ENCODE results near the gene SCYGR5. TPM values are rescaled to one million over a fixed set of nuclear protein-coding genes. Genes with fewer than 3 reads are reported as not detected.
"Not testable (repeated sequence)": the region's sequence is repeated elsewhere in the genome, so short reads cannot be mapped to it uniquely, and the experiment has no call there.

Gene SCYGR5, protein sequence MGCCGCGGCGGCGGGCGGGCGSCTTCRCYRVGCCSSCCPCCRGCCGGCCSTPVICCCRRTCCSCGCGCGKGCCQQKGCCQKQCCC
- not detected for total RNA-seq

DNA sequence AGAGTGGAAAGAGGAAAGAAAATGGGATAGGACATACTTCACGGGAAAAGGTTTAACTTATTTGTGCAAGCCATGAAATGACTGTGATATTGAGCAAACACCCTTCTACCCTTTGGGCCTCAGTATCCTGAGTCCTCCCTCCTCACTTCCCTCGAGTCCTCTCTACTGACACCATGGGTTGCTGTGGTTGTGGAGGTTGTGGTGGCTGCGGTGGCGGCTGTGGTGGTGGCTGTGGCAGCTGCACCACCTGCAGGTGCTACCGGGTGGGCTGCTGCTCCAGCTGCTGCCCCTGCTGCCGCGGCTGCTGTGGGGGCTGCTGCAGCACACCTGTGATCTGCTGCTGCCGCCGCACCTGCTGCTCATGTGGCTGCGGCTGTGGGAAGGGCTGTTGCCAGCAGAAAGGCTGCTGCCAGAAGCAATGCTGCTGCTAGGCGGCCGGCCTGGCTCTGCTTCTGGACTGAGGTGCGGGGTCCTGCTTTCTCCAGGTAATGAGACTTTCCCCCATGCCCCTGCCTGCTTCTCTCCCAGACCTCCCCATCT, at the start of gene SCYGR5:
Gene SCYGR5 (plus strand): TSS at position 174 of the 540 bp plus-strand sequence. CDS start 0 bp downstream, at position 174.
- DNase-seq (ENCODE audit: low spot score) = not testable (repeated sequence)

DNA sequence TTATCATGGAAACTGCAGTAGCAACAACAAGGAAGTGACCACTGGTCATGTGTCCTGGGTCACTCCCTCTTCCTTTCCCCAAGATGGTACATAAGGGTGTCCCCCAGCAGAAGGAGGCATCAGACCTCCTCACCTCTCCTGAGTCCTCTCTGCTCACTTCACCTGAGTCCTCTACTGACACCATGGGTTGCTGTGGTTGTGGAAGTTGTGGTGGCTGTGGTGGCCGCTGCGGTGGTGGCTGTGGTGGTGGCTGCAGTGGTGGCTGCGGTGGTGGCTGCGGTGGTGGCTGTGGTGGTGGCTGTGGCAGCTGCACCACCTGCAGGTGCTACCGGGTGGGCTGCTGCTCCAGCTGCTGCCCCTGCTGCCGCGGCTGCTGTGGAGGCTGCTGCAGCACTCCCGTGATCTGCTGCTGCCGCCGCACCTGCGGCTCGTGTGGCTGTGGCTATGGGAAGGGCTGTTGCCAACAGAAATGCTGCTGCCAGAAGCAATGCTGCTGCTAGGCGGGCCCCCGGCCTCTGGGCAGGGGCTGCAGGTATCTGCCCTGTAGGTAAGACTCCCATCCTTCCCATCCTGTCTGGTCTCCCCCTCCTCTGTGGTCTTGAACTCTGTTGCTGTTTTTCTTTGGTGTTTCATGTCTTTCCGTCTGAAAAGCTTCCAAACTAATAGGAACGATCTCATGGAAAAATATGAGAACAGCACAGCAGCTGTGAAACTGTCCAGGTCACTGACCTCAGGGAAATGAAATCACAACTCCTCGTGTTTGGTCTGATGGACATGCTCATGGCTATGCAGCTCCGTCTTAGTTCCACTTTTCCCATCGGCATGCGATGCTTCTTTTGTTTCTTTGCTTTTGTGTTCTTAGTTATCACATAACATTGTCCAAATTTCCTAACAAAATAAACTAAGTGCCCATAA, 49.0 kb upstream of the SCYGR5 start, which contains the start of gene SCYGR4:
Gene SCYGR4 (plus strand): TSS at position 183 of the 915 bp plus-strand sequence. CDS start 0 bp downstream, at position 183.
- DNase-seq (ENCODE audit: low spot score) = no peak

DNA sequence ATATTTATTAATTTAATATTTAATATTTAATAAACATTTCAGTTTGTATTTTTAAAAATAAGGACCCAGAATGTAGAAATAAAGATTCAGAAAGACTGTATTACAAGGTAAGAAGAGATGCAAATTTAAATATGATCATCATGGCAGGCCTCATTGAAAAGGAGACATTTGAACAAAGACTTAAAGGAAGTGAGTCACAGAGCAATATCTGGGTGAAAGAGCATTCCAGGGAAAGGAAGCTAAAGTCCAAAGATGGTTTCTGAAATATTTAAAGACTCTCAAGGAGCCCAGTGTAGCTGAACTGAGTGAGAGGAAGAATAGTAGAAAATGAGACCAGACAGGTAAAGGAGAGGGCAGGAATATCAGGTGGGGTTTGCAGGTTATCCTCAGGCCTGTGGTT, 43.4 kb upstream of the SCYGR5 start:
- no peak for DNase-seq (ENCODE audit: low spot score)

DNA sequence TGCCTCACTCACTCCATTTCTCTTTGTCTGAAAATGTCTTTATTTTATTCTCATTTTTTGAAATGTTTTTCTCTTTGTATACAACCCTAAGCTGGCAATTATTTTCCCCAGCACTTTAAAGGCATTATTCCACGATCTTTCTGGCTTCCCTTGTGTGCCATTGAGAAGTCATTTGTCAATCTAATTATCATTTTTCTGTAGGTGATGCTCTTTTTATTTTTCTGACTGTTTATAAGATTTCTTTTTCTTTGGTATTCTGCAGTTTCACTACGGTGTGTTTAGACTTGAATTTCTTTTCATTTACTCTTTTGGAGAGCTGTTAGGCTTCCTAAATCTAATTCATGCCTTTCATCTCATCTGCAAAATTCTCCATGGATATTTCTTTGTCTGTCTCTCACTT, 41.2 kb upstream of the SCYGR5 start:
- DNase-seq (ENCODE audit: low spot score) = no peak

DNA sequence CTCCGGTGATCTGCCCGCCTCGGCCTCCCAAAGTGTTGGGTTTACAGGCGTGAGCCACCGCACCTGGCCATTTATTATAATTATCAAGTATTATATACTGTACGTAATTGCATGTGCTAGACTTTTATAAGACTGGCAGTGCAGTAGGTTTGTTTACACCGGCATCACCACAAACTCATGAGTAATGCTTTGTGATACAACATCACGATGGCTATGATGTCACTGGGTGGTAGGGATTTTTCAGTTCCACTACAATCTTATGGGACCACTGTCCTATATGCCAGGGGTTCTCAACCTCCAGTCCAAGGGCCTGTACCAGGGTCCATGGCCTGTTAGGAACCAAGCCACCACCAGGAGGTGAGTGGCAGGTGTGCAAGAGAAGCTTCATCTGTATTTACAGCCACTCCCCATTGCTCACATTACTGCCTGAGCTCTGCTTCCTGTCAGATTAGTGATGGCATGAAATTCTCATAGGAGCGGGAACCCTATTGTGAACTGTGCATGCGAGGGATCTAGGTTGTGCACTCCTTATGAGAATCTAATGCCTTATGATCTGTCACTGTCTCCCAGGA, 39.9 kb upstream of the SCYGR5 start:
- no peak for DNase-seq (ENCODE audit: low spot score)

DNA sequence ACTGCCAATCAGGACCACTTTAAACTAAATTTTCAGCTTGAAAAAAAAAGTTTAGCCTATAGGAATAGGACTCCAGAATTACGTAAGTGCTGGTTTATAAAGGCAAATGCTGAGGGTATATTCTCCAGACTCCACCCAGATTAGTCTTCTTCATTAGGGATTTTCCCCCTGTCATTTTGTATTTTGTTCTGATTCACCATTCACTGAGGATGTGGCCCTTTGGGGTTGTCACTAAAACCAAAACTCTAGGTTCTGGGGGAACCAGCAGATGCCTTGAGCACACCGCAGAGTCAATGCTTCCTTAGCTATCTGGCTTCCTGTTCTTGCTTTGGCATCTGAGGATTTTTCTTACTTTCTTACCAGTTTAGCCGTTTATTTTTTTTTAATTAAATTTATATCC, 38.8 kb upstream of the SCYGR5 start:
- DNase-seq (ENCODE audit: low spot score) = no peak

DNA sequence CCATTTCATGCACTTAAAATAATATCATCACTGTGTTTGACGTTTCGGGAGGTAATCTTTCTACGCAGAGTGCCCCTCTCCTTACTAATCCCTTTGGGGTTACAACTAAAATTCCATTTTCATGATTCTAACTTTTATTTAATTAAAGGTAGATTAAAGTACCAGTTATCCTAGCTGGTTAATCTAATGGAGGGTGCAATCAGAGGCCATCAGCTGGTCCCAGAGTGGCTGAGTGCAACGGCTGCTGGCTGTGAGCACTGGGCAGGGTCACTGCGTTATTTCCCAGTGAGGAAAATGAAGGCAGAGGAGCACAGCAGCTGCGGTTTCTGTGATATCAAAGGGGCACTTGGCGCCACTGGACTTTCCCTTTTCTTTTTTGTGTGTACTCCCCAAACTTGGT, 37.2 kb upstream of the SCYGR5 start:
- no peak for DNase-seq (ENCODE audit: low spot score)

DNA sequence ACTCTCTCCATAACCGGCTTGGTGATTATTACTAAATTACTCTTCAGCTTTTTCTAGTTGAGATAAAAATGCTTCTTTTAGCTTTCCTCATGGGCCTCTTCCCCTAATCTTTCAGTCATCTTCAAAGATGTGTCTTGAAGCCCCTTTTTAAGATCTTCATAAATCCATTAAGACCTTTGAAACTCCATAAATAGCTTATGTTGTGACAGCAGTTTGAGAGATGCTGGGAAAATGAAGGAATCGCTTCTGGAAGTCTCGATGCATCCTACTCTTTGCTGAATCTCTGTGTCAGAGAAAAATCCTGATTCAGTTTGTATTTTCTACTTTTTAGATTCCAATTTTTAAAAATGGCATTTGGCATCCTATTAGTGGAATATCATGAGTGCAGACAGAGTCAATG, 36.3 kb upstream of the SCYGR5 start:
- DNase-seq (ENCODE audit: low spot score) = no peak

DNA sequence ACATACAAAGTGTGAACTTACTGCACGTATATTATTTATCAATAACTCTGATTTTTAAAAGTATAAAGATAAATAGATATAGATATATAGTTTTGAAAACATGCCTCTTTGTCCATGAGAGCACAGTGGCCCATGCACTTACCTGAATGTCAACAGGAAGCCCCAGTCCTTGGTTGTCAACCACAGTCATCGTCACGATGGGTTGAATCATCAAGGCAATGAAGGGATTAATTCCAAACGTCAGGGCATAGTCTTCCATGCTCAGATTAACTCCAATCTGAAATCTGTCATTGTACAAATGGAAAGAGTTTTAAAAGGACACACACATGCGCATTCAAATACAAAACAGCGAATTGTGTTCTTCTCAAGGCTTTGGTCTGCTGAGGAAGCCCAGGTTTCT, 33.8 kb upstream of the SCYGR5 start:
- DNase-seq (ENCODE audit: low spot score) = no peak

DNA sequence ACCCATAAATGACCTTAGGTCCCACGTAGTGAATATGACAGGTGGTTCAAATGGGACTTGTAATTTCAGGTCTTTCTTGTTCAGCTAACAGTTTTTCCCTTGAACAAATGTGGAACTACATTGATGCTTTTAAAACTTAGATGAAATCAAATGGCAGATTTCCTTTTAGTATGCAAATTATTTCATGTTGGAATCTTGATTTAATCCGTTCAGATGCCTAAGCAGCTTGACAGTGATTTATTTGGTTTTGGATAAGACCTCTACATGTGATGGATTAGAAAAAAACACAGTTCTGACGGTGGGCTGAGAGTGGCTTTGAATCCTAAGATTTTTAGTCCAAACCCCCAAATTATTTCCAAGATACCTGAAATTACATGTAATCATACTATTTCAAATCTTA, 32.4 kb upstream of the SCYGR5 start:
- DNase-seq (ENCODE audit: low spot score) = no peak

DNA sequence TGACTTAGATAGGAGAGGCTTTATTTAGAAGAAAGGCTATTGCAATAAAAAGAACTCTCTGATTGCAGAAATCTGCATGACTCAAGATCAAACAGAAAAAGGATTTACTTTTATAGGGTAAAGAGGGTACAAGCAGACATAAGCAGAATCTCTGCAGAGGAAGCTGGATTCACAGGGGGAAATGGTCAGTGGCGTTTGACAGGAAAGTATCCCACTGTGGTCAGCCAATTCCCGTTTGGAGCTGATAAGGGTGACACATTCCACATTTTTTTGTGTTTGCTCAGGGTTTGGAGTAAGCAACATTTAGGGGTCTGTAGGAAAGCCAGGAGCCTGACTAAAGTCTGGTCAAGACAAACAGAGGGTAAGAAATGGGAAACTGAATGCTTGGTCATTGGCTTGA, 23.9 kb upstream of the SCYGR5 start:
- DNase-seq (ENCODE audit: low spot score) = no peak

DNA sequence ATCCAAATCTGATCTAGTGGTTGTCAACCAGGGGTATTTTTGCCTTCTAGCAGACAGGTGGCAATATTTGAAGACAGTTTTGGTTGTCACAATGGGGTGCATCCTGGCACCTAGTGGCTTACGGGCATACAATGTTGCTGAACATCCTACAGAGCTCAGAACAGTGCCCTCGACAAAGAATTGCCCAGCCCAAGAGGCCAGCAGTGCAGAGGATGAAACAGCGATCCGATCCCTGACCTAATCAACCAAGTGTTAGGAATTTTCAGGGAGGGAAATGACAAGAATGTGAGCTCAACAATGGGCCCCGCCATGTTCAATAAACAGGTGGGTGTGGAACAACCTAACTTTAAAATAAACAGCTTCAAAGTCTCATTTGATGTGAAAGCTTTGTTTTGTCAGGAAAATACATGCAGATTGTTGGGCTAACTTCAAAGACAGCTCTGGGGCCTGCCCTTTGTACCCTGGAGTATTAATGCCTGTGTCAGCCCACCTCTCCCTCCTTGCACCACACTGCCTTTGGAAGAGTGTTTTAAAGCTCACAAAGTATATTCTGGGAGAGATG, 22.5 kb upstream of the SCYGR5 start:
- DNase-seq (ENCODE audit: low spot score) = no peak

DNA sequence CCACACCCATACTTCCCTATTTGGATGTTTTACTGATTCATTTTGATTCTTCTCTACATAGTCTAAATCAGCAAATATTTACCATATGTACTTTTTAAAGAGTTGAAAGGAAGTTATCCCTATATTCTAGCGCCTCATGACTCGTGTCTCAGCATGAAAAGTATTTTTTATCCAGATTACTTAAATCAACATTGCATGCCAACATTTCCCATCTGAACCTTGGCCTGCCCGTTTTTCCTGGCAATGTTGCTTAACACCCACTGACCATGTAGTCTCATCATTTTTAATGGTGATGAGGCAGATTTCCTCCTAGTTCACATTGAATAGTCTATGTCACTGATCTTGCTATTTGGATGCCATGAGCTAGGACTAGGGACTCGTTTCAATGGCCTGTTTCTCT, 13.2 kb upstream of the SCYGR5 start:
- no peak for DNase-seq (ENCODE audit: low spot score)

DNA sequence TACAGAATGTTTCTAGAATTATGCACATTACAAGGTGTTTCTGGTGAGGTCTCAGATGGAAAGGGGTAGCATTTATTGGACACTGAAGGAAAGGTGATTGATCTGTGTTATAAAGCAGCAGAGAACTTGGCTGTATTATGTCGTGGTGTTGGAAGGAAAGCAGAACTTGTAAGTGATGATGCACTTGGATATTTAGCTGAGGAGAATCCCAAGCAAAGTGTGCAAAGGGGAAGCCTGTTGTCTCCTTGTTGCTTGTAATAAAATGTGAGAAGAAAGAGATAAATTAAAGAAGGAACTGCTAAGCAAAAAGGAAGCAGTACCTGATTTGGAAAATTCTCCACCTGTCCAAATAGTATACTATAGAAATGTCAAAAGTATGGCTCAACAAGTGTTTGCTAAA, 12.2 kb upstream of the SCYGR5 start:
- no peak for DNase-seq (ENCODE audit: low spot score)

DNA sequence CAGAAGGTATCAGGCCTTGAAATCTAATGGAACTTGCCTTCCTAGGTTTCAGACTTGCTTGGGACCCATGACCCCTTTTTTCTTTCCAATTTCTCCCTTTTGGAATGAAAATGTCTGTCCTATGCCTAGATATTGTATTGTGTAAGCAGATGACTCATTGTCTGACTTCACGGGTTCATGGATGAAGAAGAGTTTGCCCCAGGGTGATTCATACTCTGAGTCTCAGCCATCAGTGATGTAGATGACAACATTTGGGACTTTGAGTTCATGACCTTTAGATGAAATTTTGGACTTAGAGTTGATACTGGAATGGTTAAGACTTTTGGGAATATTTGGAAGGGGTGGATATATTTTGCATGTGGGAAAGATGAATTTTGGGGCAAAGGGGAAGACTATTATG, 11.2 kb upstream of the SCYGR5 start:
- DNase-seq (ENCODE audit: low spot score) = no peak

DNA sequence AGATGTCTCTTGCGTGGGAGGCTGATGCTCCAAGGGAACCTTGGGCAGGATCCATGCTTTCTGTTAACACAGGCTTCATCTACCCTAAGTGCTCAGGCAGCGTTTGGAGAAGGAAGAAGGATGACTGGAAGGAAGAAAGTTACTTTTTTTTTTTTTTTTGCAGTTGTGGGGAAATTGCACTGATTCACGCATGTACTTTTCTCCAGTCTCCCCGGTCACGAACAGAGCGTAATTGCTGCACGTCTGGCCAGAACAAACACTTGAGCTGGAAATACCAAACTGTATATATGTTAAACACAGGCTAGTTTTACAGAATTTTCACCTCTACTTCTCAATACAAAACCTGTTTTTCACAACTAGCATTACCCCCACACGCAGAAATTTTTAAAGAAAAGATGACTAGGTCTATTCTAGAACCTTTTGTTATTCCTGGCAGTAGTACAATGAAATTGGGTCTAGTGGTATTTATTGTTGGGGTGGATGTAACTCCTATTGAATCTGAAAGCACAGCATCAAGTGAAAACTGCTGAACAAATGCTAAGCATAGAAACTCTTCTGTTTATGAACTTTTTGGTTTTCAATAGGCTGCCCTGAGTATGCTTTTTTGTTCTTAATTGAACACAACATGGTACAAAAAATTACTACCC, 9.3 kb upstream of the SCYGR5 start:
- DNase-seq (ENCODE audit: low spot score) = no peak

DNA sequence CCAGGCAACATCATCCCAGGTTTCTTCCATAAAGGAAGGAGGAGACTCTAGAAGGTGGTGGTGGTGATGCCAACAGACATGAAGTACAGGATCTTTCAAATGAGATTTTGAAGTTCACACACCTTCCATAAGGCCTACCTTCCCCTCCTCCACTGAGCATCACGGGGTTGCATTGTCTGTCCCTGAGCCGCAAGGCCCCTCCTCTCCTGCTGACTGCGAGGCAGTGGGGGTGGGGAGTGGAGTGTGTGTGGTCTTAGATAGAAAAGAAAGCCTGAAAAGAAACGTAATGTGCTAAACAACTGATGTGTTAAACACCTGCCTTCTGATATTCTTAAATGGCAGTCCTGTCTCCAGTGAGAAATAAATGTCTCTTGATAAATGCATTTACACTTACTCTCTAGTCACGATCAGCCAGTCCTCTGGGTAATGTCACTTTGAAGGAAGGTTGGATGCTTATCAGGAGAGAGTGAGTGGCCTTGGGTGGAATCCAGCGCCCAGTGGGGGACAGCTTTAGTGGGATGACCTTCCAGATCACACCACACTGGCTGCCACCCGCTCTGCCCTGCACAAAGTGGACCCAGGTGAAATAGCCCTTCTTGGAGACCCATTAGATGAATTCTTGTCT, 5.5 kb upstream of the SCYGR5 start:
- DNase-seq (ENCODE audit: low spot score) = no peak

DNA sequence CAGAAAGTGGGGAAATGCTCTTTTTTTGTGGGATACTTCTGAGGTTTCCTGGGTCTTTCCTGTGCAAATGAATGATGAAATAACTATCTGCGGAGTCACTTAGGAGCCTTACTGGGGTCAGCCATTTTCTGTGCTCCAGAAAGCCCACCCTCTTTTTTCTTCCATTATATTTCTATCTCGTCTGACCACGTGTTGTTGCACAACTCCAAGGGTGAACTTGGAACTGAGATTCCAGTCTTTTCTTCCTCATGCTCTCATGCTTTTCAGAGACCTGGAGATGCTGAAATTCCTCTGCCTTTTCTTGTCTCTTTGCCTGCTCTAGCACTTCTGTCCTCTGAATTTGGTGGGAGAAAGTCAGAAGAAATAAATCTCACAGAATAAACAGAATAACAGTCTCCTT, 4.8 kb upstream of the SCYGR5 start:
- DNase-seq (ENCODE audit: low spot score) = no peak

DNA sequence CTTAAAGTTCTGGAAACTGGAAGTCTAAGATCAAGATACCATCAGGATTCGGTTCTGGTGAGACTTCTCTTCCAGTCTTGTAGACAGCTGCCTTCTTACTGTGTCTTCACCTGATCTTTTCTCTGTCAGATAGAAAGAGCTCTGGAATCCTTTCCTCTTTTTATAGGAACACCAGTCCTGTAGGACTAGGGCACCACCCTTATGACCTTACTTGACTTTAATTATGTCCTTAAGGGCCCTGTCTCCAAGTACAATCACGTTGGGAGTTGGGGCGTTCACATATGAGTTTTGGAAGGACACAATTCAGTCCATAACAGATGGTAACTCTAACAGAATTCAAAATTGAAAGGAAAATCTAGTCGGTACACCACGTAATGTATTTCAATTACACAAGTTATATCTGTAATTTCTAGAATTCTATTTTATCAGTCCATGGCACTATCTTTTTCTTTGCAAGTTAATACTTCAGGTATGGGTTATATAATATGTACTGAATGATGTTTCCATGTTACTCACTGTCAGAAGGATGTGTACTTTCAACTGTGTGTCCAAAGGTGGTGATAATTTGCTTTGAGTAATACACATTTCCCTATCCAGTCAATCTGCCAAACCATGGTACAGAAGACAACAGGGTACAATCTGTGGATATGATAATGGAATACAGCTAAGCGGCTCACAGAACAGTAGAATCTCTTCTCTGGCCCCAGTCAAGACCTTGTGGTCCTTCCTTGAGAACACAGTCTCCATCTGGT, 1.2 kb upstream of the SCYGR5 start:
- DNase-seq (ENCODE audit: low spot score) = no peak

DNA sequence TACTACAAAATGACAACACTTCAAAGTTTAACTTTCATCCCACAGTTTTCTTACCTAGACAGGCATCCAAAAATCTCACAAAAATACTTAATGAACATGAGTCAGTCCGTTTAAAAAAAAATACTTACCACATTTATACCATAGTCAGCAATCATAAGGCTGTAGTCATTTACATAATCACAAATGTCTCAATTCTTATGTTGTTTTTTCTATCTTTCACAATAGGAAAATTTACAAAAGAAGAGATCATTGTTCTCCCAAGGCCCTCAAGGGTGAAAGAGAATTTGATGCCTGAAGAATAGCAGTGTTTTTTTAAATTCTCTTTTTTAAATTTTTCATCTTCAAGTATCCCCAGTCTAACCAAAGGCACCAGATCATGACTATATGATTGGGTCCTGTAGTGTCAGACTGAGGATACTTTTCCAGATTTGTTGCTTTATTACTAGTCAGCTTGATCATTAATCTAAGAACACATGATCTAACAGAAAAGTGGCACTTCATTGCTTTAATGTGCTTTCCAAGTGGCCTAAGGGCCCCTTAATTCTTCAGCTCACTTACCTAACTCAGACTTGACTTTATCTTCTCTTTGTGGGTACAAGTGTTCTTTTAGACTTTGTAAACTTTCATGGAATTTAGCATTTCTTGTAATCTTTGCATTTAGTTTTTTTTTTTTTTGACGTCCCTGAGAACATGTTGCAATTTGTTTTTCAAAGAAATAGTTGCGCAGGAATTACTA, 4.7 kb downstream of the SCYGR5 start:
- DNase-seq (ENCODE audit: low spot score) = no peak

Measured in ureter (tissue), 1 donor.